Activated T-cell treated with anti-CD3 and anti-CD28 coated beads, Interleukin-2, amount 50 U/mL, for 72 hours (primary cell): ENCODE measurements around the gene NPAS3. TPM values are rescaled to one million over a fixed set of nuclear protein-coding genes. Genes with fewer than 3 reads are reported as not detected.
A peak's percentile ranks its signal among the peaks of the same experiment; 100 is the strongest.

Experiments
- ATAC-seq, 2 donors: fragments of 150-1000 bp; cut with Tn5 transposase; replicated peaks in 1 of 2; 2 replicates each; pipeline ENCODE4 v1.10.0; 2021; ENCODE audit warnings: moderate library complexity in 2 of 2, mild to moderate bottlenecking in 1 of 2
- DNase-seq, 2 donors: peaks; one replicate each; pipeline ENCODE4 v3.0.0; 2021 to 2022; ENCODE audit warnings: mixed read lengths in 1 of 2
- H3K27ac Mint-ChIP-seq: one replicate; pipeline ENCODE4 v1.8.0; 2022; ENCODE audit warnings: mild to moderate bottlenecking, moderate library complexity, mixed read lengths
- H3K27me3 Mint-ChIP-seq: one replicate; pipeline ENCODE4 v1.8.0; 2022; ENCODE audit warnings: low read depth, mixed read lengths
- H3K36me3 Mint-ChIP-seq, 2 donors: one replicate each; pipeline ENCODE4 v1.8.0; 2022; ENCODE audit warnings: mixed read lengths in 2 of 2, mild to moderate bottlenecking in 1 of 2; ENCODE audit not compliant: insufficient read depth in 2 of 2
- H3K4me1 Mint-ChIP-seq: one replicate; pipeline ENCODE4 v1.8.0; 2022; ENCODE audit warnings: low read depth, mixed read lengths
- H3K4me3 Mint-ChIP-seq, 2 donors: one replicate each; pipeline ENCODE4 v1.8.0; 2022; ENCODE audit warnings: mild to moderate bottlenecking in 2 of 2, mixed read lengths in 2 of 2, moderate library complexity in 2 of 2
- H3K9me3 Mint-ChIP-seq, 2 donors: one replicate each; pipeline ENCODE4 v1.8.0; 2022; ENCODE audit warnings: mixed read lengths in 2 of 2
- total RNA-seq, 2 donors: library from RNA; stranded (reverse); gene quantifications; one replicate each; pipeline ENCODE4 v1.2.3, GENCODE V29; 2022

The NPAS3 gene
- total RNA-seq, 2 donors from 2014 or later = not detected

DNA sequence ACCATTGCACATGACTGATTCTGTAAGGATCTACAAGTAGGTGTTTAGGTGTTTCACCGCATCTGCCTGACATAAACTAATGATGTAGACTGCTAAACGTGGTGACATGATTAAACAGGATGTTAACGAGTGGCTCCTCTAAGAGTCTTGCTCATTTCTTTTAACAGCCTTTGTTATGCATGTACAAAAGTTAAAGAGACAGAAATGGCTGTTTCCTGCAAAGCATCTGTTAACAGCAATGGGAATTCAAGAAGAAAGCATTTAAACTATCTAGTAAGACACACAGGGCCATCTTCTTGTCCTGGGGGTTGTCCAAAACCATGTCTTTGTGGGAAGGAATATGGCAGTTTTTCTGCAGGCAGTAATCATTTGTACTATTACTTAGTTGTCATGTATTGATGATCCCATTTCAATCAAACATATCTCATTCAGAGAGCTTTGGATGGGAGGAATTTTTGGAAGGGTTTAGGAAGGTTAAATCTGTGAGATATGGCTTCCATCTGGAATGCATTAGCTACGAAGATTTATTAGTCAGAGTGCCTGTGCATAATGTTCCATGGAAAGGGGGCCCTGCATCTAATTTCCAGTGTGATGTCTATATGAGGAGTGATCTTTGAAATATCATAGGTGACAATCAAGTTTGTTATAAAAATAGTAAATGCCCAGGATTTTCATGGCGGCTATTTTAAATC is 517.1 kb downstream of the NPAS3 start:
- Mint-ChIP-seq H3K27me3 (no peaks in the 10 kb centered on the region), H3K27ac (no peak overlapping the region), H3K4me3 (no peak overlapping the region), H3K9me3 (no peaks in the 10 kb centered on the region), H3K4me1 (no peaks in the 10 kb centered on the region), H3K36me3 (no peaks in the 10 kb centered on the region)
- ATAC-seq = peak in 1 of 2 donors; percentile 50
- no peak for DNase-seq

DNA sequence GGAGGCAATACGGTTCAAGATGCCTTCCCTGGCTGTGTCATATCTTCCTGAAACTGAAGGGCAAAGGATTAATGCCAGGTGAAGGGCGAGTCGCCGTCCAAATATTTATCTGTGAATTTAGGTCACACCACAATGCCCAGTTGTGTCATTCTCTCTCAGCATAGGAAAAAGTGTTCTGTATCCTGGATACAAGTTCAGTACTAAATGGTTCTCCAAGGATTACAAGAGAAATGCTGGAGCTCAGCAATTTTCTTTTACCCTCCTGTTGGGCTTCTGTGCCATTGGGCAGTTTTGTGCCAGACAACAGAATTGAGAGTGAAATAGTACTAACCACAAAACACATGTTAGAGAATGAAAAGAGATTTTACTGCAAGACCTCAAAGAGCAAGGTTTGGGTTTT is 518.3 kb downstream of the NPAS3 start:
- Mint-ChIP-seq H3K36me3 (no peaks in the 10 kb centered on the region), H3K9me3 (no peaks in the 10 kb centered on the region), H3K4me1 (no peaks in the 10 kb centered on the region), H3K27ac (no peak overlapping the region), H3K4me3 (no peak overlapping the region), H3K27me3 (no peaks in the 10 kb centered on the region)
- DNase-seq = no peak
- ATAC-seq = no peak

DNA sequence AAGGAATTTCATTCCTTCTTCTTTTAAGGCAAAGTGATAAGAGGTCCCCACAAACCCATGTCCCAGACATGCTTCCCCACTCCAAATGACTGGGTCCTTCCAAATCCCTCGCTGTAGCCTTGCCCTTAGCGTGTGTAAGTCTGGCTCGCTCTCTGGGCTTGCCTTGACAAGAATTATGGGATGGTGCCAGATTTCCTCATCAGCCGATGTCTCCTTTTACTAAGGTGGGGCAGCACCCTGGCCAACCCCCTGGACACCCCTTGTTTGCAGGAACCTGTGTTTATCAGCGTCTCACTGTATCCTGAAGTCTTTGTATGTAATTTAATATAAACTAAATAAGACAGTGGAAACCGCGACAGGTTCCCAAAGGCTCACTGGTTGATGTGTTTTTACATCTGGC is 518.9 kb downstream of the NPAS3 start:
- Mint-ChIP-seq H3K27ac (no peak overlapping the region), H3K36me3 (no peaks in the 10 kb centered on the region), H3K27me3 (no peaks in the 10 kb centered on the region), H3K4me3 (no peak overlapping the region), H3K9me3 (no peaks in the 10 kb centered on the region), H3K4me1 (no peaks in the 10 kb centered on the region)
- DNase-seq (no peak), ATAC-seq (no peak)

DNA sequence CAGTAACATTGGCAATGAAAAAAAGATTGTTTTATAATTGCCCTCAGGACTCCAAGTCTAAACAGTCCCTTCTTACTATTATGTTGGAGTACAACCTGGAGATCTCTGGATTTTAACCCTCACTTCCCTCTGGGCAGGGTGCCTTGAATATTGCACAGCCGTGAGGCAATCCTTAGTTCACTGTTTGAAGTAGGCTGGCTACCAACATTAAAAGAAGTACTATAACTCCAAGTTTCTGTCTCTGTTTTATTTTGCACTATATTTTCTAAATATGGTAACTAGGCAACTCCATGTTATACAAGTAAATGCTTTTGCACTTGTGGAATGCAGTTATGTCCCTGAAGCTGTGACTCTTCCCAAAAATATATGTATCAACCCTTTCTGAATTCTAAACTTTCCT is 521.5 kb downstream of the NPAS3 start:
- no peaks in the 10 kb centered on the region for H3K27me3 Mint-ChIP-seq
- no peak for ATAC-seq
- no peaks in the 10 kb centered on the region for H3K4me1 Mint-ChIP-seq
- H3K36me3 Mint-ChIP-seq = no peaks in the 10 kb centered on the region
- no peak overlapping the region for H3K27ac Mint-ChIP-seq
- no peaks in the 10 kb centered on the region for H3K9me3 Mint-ChIP-seq
- no peak overlapping the region for H3K4me3 Mint-ChIP-seq
- no peak for DNase-seq

DNA sequence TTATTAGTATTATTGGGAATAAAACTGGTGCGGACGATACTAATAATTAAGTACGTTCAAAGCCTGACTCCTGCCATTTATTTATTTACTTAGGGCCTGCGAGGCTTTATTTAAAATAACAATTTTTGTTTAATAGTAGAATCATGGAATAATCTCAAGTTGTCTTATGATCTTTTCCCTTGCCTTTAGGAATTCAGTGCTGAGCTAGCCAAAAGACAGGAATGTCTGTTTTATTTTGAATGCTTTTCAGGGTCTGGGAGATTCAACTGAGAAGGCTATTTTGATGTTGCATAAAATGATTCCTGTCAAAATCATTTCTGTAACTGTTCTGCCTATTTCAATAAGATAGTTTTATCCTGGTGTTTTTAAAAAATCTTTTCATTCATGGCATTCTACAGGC is 522.4 kb downstream of the NPAS3 start:
- Mint-ChIP-seq H3K4me1 (no peaks in the 10 kb centered on the region), H3K36me3 (no peaks in the 10 kb centered on the region), H3K27me3 (no peaks in the 10 kb centered on the region), H3K4me3 (no peak overlapping the region), H3K27ac (no peak overlapping the region), H3K9me3 (no peaks in the 10 kb centered on the region)
- DNase-seq (no peak), ATAC-seq (no peak)

DNA sequence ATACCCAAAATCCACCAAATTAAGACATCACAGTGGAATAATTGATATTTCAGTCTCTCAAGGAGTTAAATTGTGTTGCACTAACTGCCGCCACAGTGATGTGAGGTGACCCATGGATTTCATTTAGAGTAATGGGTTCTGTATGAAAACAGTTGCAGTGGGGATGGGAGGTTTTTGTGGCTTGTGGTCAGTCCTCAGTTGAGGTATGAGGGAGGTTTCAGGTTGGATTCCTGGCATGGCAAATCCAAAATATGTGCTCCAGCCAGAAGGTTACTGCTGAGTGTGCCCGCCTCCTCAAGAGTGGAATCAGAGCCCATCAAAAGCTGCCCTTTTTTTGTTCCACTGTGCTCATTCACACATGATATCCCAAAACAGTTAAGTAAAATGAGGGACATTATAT is 525.1 kb downstream of the NPAS3 start:
- Mint-ChIP-seq H3K9me3 (no peaks in the 10 kb centered on the region), H3K4me1 (no peaks in the 10 kb centered on the region), H3K27ac (no peak overlapping the region), H3K4me3 (no peak overlapping the region), H3K27me3 (no peaks in the 10 kb centered on the region), H3K36me3 (no peaks in the 10 kb centered on the region)
- DNase-seq (no peak), ATAC-seq (no peak)

DNA sequence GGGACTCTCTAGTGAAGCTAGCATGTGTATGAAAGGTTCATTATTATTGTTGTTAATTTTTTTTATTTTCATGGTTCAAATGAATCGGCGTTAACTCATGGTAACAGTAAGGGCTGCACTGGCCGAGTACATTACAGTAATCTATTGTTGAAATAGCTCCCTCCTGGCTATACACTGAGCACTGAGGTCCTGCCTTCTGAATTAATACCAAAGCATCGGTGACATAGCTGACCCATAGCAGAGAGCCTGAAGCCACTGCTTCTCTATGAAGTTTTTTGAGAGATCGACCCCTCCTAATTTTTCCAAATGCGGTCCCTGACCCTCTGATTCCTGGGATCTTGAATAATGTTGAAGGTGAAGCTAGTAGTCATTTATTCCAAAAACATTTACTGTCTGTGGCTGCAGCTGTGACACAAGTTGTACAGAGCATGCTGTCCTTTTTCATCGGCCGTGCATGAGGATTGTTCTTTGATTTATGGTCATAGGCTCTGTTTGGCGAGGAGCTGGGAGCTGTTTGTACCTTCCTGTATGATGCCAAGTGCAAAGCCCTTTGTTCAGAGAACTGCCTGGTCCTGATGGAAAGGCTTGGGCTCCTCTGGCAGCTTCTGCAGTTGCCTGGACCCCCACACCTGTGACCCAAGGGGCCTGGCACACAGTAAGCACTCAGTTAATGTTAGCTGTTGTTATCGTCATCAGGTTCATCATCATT is 525.7 kb downstream of the NPAS3 start:
- no peaks in the 10 kb centered on the region for H3K4me1 Mint-ChIP-seq
- DNase-seq = no peak
- H3K36me3 Mint-ChIP-seq = no peaks in the 10 kb centered on the region
- no peak overlapping the region for H3K27ac Mint-ChIP-seq
- ATAC-seq = no peak
- H3K9me3 Mint-ChIP-seq = no peaks in the 10 kb centered on the region
- H3K27me3 Mint-ChIP-seq = no peaks in the 10 kb centered on the region
- no peak overlapping the region for H3K4me3 Mint-ChIP-seq

DNA sequence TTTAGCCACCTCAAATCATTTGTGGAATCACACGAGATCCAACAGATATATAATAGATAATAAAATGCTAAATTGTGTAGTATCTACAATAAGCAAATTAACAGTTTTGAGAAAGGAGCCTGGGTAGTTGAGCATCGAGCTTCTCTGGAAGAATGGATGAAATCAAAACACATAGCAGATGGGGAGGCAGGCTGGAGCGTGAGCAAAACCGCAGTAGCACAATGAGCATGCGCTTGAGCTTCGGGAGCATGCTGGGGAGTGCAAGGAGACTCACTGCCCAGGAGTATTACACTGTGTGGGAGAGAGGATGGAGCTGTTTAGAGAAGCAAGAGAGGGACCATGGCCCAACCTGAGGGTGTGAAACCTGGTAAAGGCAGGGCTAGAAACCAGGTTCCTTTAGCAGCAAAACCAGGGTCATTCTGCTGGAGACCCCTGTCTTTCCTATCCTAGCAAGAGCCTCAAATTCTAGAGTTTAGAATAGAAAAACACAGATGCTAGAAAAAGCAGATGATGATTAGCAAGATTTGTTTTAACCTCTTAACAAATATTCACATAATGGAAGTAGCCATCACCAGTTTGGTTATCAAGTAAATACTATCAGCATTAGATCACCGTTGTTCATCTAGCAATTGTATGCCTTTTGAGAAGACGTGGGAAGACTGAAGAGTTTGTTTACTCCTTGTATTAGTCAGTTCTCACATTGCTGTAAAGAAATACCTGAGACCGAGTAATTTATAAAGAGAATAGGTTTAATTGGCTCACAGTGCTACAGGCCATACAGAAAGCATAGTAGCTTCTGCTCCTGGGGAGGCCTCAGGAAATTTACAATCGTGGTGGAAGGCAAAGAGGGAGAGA is 527.4 kb downstream of the NPAS3 start:
- no peaks in the 10 kb centered on the region for H3K4me1 Mint-ChIP-seq
- no peaks in the 10 kb centered on the region for H3K27me3 Mint-ChIP-seq
- no peak overlapping the region for H3K4me3 Mint-ChIP-seq
- H3K27ac Mint-ChIP-seq = no peak overlapping the region
- no peaks in the 10 kb centered on the region for H3K9me3 Mint-ChIP-seq
- no peak for DNase-seq
- no peak for ATAC-seq
- H3K36me3 Mint-ChIP-seq = no peaks in the 10 kb centered on the region

DNA sequence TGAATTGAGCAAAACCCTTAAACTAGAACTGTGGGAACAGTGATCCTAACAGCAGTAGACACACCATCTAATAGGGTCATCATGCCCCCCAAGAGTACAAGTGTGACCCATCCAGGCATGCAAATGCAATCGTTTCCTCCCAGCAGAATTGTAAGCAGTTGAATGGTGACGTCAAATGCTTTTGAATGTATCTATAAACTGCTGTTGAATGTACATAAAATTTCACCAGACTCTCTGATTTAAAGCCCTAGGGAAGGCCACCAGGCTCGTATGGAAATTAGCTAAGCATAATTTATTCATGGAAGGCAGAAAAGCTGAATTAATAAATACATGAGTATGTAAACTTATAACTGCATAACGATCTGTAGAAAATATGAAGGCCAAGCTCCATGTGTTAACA is 529.3 kb downstream of the NPAS3 start:
- no peaks in the 10 kb centered on the region for H3K36me3 Mint-ChIP-seq

DNA sequence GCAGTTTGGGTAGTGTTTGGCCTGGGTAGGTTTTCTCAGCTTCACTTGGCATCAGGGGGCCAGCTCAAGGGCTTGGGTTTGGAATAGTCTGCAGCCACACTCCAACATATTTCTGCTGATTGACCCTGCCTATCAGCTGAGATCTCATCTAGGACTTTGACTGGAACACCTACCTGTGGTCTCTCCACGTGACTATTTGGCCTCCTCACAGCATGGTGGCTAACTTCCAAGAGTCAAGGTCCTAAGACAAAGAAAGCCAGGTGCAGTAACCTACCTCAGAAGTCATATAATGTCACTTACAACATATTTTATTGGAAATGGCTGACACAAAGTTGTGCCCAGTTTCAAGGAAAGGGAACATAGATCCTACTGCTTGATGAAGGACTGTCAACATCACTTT is 531.2 kb downstream of the NPAS3 start:
- no peaks in the 10 kb centered on the region for H3K27me3 Mint-ChIP-seq
- H3K9me3 Mint-ChIP-seq = no peaks in the 10 kb centered on the region
- H3K36me3 Mint-ChIP-seq = no peaks in the 10 kb centered on the region
- DNase-seq = no peak
- ATAC-seq = no peak
- no peaks in the 10 kb centered on the region for H3K4me1 Mint-ChIP-seq
- no peak overlapping the region for H3K4me3 Mint-ChIP-seq
- H3K27ac Mint-ChIP-seq = no peak overlapping the region

More for the DNA sequence above, 529.3 kb downstream of the NPAS3 start:
- Mint-ChIP-seq H3K27ac (no peak overlapping the region), H3K9me3 (no peaks in the 10 kb centered on the region), H3K4me3 (no peak overlapping the region), H3K4me1 (no peaks in the 10 kb centered on the region), H3K27me3 (no peaks in the 10 kb centered on the region)
- ATAC-seq = no peak
- DNase-seq = no peak

DNA sequence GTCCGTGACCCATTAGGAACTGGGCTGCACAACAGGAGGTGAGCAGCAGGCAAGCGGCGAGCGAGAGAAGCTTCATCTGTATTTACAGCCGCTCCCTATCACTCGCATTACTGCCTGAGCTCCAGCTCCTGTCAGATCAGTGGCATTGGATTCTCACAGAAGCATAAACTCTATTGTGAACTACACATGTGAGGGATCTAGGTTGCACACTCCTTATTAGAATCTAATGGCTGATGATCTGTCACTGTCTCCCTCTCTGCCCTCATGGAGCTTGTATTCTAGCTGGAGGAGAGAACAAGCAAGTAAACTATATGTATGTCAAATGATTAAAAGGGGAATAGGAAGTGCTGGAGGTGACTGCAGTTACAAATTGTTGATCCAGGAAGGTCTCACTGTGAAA is 533.1 kb downstream of the NPAS3 start:
- no peak for DNase-seq
- no peak overlapping the region for H3K4me3 Mint-ChIP-seq
- no peaks in the 10 kb centered on the region for H3K4me1 Mint-ChIP-seq
- ATAC-seq = no peak
- H3K9me3 Mint-ChIP-seq = no peaks in the 10 kb centered on the region
- H3K27me3 Mint-ChIP-seq = no peaks in the 10 kb centered on the region
- H3K27ac Mint-ChIP-seq = no peak overlapping the region
- no peaks in the 10 kb centered on the region for H3K36me3 Mint-ChIP-seq

DNA sequence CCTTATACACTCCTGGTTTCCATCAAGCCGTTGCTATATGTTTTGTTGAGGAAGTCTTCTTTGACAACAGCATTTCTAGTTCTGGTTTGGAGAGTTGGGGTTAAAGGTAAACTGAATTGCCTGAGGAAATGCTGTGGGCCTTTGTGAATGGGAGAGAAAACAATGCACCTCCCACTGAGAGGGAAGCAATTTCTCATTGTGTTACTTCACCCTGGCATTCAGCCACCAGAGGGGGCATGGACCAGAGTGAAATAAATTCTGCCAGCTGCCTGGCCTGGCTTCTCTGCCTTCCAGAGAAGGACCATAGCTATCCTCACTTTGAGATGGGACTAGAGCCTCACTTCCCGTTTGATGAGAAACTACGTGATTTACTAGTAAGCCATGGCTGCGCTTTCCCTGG is 536.9 kb downstream of the NPAS3 start:
- no peak overlapping the region for H3K4me3 Mint-ChIP-seq
- DNase-seq (peak; percentile 10 to 15), ATAC-seq (peak in 1 of 2 donors; percentile 41)
- H3K27me3 Mint-ChIP-seq = peaks cover 3% of the 10 kb centered on the region
- H3K9me3 Mint-ChIP-seq = no peaks in the 10 kb centered on the region
- H3K27ac Mint-ChIP-seq = no peak overlapping the region
- no peaks in the 10 kb centered on the region for H3K4me1 Mint-ChIP-seq
- H3K36me3 Mint-ChIP-seq = no peaks in the 10 kb centered on the region

DNA sequence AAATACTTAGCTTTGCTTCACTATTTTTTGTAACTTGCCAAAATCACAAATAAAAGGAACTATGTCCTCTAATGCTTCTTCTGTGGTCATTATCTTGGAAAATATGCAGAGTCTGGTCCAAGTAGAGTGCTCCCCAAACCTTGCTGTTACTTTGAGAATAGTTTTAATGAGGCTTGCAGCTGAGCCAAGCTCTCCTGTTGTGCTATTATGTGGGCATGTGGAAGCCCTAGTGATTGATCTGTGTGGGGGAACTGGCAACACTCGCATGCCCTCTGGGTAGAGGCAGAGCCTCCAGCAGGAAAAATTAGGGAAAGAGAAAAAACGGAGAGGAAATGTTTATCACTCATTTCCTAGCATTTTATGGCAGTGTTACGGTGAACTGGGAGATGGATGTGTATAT is 539.1 kb downstream of the NPAS3 start:
- Mint-ChIP-seq H3K27me3 (peaks cover 16% of the 10 kb centered on the region), H3K36me3 (no peaks in the 10 kb centered on the region), H3K4me3 (no peak overlapping the region), H3K9me3 (no peaks in the 10 kb centered on the region), H3K27ac (no peak overlapping the region), H3K4me1 (no peaks in the 10 kb centered on the region)
- DNase-seq (no peak), ATAC-seq (no peak)
